GM10248 (cell line): ENCODE data around the gene PLPPR2.
A peak's percentile ranks its signal among the peaks of the same experiment; 100 is the strongest.
"Not testable (repeated sequence)": the region's sequence is repeated elsewhere in the genome, so short reads cannot be mapped to it uniquely, and the experiment has no call there.

Experiments used
- CTCF ChIA-PET: fragments of 300-600 bp; sonication (Branson Sonifier 250); formaldehyde crosslinking; extraction: SDS; loops from one replicate; lab custom pipeline; 2021; ENCODE audit warnings: antibody characterized with exemption; lab: Yijun Ruan, JAX
- POLR2A ChIA-PET: fragments of 350-650 bp; sonication (Branson Sonifier 250); formaldehyde crosslinking; extraction: SDS; loops from one replicate; lab custom pipeline; 2020; ENCODE audit warnings: antibody characterized with exemption; lab: Yijun Ruan, JAX
- DNase-seq: peaks from one replicate; pipeline ENCODE4 v3.0.0; 2012; ENCODE audit errors: extremely low spot score
- CTCF ChIP-seq: IDR thresholded peaks from 2 replicates; pipeline ENCODE4 v1.5.1; 2012; ENCODE audit warnings: mild to moderate bottlenecking, low read depth; ENCODE audit errors: extremely low read depth, missing control alignments, control extremely low read depth

Gene PLPPR2, protein sequence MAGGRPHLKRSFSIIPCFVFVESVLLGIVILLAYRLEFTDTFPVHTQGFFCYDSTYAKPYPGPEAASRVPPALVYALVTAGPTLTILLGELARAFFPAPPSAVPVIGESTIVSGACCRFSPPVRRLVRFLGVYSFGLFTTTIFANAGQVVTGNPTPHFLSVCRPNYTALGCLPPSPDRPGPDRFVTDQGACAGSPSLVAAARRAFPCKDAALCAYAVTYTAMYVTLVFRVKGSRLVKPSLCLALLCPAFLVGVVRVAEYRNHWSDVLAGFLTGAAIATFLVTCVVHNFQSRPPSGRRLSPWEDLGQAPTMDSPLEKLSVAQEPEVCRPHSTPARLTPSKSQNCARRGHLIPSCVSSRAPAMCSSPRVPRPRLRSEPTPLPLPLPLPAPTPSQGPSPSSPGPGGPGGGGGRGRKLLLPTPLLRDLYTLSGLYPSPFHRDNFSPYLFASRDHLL

DNA sequence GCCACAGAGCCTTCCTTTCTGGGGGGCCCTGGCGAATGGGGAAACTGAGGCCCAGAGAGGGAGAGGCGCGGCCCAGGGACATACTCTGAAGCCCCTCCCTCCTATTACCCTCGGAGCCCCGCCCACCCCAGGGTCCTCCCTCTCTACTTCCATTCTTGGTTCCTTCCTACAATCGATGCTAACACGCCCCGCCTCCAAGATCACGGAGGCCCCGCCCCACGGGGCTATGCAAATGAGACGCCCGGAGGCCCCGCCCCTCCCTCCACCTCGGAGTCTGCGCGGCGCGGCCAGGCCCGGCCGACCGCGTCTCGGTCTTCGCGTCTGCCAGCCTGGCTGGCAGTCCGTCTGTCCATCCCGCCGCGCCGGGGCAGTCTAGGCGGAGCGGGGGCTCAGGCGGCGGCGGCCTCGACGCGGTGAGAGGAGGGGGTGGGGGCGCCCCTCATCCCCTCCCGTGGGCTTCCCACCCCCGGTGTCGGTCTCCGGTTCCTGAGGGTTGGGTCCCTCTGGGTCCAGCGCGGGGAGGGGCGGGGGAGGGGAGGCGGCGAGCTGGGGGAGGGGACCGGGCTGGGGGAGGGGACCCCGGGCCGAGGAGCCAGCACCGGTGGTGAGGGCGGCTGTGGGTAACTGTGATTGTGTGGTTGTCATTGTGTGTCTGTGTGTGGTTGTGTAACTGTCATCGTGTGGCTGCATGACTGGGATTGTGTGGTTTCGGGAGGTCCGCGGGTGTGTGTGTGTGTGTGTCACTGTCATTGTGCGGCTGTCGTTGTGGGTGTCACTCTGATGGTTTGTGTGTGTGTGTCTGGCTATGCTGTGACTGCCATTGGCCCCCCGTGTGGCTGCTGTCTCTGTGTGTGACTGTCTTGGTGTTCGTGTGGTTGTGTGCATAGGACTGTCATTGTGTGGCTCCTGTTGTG lies at the start of gene PLPPR2:
PLPPR2 (plus strand) TSS at position 273 of the 914 bp plus-strand sequence. CDS start 2,242 bp downstream, outside the sequence.
- ChIA-PET CTCF (no interaction called here), POLR2A (no interaction called here)
- DNase-seq = peak; percentile 83
- TF ChIP-seq CTCF = no peak

DNA sequence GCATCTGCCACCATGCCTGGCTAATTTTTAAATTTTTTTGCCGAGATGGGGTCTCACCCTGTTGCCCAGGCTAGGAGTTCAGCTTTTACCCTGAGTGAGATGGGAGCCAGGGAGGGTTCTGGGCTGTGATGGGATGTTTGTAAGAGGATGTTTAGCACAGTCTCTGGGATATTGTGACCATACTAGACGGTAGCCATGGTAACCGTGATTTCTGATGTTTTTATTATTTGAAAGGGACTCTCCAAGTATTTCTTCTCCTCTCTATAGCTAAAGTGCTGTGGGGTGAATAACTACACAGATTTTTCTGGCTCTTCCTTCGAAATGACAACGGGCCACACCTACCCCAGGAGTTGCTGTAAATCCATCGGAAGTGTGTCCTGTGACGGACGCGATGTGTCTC lies 48.9 kb upstream of the PLPPR2 start:
- ChIA-PET POLR2A (no interaction called here), CTCF (interaction anchor here (1.3 to 2.3 kb wide), 6 partner anchors 12 to 129 kb away, joined by 3 to 5 read pairs (median 5); partner anchors contain the start of genes ODAD3 and PRKCSH)
- DNase-seq = no peak
- no peak for TF ChIP-seq CTCF

GRCh38 chr19:11320278-11320995 lies 34.8 kb upstream of the PLPPR2 start:
- POLR2A ChIA-PET, DNase-seq: not testable (repeated sequence)
- CTCF ChIA-PET = interaction anchor here (1.6 kb wide), 1 partner anchor 28 kb away, joined by 3 read pairs; no protein-coding TSS in a partner anchor

GRCh38 chr19:11321191-11322126 lies 33.8 kb upstream of the PLPPR2 start:
- DNase-seq = no peak
- no peak for TF ChIP-seq CTCF
- ChIA-PET CTCF (interaction anchor here (1.2 to 2.5 kb wide), 4 partner anchors 15 to 78 kb away, joined by 3 to 10 read pairs (median 4); partner anchors contain the start of genes RAB3D and TSPAN16), POLR2A (no interaction called here)

GRCh38 chr19:11322269-11323024 lies 32.8 kb upstream of the PLPPR2 start:
- no peak for TF ChIP-seq CTCF
- POLR2A ChIA-PET = no interaction called here
- CTCF ChIA-PET = interaction anchor here (1.2 to 2.6 kb wide), 8 partner anchors 16 to 160 kb away, joined by 3 to 10 read pairs (median 4); partner anchors contain the start of genes RAB3D and TSPAN16
- DNase-seq = no peak
